ENCODE results near the gene ZNF816. TPM values are rescaled to one million over a fixed set of nuclear protein-coding genes. Genes with fewer than 3 reads are reported as not detected.

Gene ZNF816
- total RNA-seq, 1 donor from 2014 or later = 11.9 TPM

GRCh38 chr19:53007606-53008005 lies 44.9 kb upstream of the ZNF816 start:
- Mint-ChIP-seq H3K27me3 (ENCODE audit: unreplicated experiment) (no peaks in the 10 kb centered on the region), H3K36me3 (ENCODE audit: unreplicated experiment) (peaks cover 7% of the 10 kb centered on the region), H3K4me3 (ENCODE audit: unreplicated experiment) (no peak overlapping the region), H3K9me3 (ENCODE audit: unreplicated experiment) (no peaks in the 10 kb centered on the region), H3K4me1 (ENCODE audit: low read depth, unreplicated experiment) (no peaks in the 10 kb centered on the region), H3K27ac (ENCODE audit: unreplicated experiment) (no peak overlapping the region)
- no peak for DNase-seq
- no peak for TF ChIP-seq CTCF (IDR thresholded peaks at IDR 0.05; ENCODE audit: partially characterized antibody, unreplicated experiment)

GRCh38 chr19:53007200-53007599 lies 44.5 kb upstream of the ZNF816 start:
- no peak overlapping the region for H3K4me3 Mint-ChIP-seq (ENCODE audit: unreplicated experiment)
- H3K4me1 Mint-ChIP-seq (ENCODE audit: low read depth, unreplicated experiment) = no peaks in the 10 kb centered on the region
- no peak for TF ChIP-seq CTCF (IDR thresholded peaks at IDR 0.05; ENCODE audit: partially characterized antibody, unreplicated experiment)
- H3K36me3 Mint-ChIP-seq (ENCODE audit: unreplicated experiment) = peaks cover 7% of the 10 kb centered on the region
- DNase-seq = no peak
- no peaks in the 10 kb centered on the region for H3K9me3 Mint-ChIP-seq (ENCODE audit: unreplicated experiment)
- H3K27ac Mint-ChIP-seq (ENCODE audit: unreplicated experiment) = no peak overlapping the region
- H3K27me3 Mint-ChIP-seq (ENCODE audit: unreplicated experiment) = no peaks in the 10 kb centered on the region

- Mint-ChIP-seq H3K27me3 (ENCODE audit: unreplicated experiment) (no peaks in the 10 kb centered on the region), H3K36me3 (ENCODE audit: unreplicated experiment) (peaks cover 7% of the 10 kb centered on the region), H3K4me1 (ENCODE audit: low read depth, unreplicated experiment) (no peaks in the 10 kb centered on the region), H3K4me3 (ENCODE audit: unreplicated experiment) (no peak overlapping the region), H3K27ac (ENCODE audit: unreplicated experiment) (no peak overlapping the region), H3K9me3 (ENCODE audit: unreplicated experiment) (no peaks in the 10 kb centered on the region)
- no peak for DNase-seq
- no peak for TF ChIP-seq CTCF (IDR thresholded peaks at IDR 0.05; ENCODE audit: partially characterized antibody, unreplicated experiment)
These were observed 41.6 kb upstream of the ZNF816 start for GRCh38 chr19:53004242-53004641.

- TF ChIP-seq CTCF (IDR thresholded peaks at IDR 0.05; ENCODE audit: partially characterized antibody, unreplicated experiment) = no peak
- Mint-ChIP-seq H3K36me3 (ENCODE audit: unreplicated experiment) (no peaks in the 10 kb centered on the region), H3K27me3 (ENCODE audit: unreplicated experiment) (peaks cover 3% of the 10 kb centered on the region), H3K4me1 (ENCODE audit: low read depth, unreplicated experiment) (no peaks in the 10 kb centered on the region), H3K27ac (ENCODE audit: unreplicated experiment) (no peak overlapping the region), H3K4me3 (ENCODE audit: unreplicated experiment) (no peak overlapping the region), H3K9me3 (ENCODE audit: unreplicated experiment) (no peaks in the 10 kb centered on the region)
- DNase-seq = no peak
These were observed 39.8 kb upstream of the ZNF816 start for GRCh38 chr19:53002479-53002878.

GRCh38 chr19:52997975-52998374 lies 35.3 kb upstream of the ZNF816 start:
- Mint-ChIP-seq H3K4me3 (ENCODE audit: unreplicated experiment) (no peak overlapping the region), H3K27ac (ENCODE audit: unreplicated experiment) (no peak overlapping the region), H3K9me3 (ENCODE audit: unreplicated experiment) (no peaks in the 10 kb centered on the region), H3K4me1 (ENCODE audit: low read depth, unreplicated experiment) (no peaks in the 10 kb centered on the region), H3K36me3 (ENCODE audit: unreplicated experiment) (no peaks in the 10 kb centered on the region), H3K27me3 (ENCODE audit: unreplicated experiment) (peaks cover 4% of the 10 kb centered on the region)
- DNase-seq = no peak
- TF ChIP-seq CTCF (IDR thresholded peaks at IDR 0.05; ENCODE audit: partially characterized antibody, unreplicated experiment) = no peak
